Measurements from ENCODE around the gene SCAMP1.

DNA sequence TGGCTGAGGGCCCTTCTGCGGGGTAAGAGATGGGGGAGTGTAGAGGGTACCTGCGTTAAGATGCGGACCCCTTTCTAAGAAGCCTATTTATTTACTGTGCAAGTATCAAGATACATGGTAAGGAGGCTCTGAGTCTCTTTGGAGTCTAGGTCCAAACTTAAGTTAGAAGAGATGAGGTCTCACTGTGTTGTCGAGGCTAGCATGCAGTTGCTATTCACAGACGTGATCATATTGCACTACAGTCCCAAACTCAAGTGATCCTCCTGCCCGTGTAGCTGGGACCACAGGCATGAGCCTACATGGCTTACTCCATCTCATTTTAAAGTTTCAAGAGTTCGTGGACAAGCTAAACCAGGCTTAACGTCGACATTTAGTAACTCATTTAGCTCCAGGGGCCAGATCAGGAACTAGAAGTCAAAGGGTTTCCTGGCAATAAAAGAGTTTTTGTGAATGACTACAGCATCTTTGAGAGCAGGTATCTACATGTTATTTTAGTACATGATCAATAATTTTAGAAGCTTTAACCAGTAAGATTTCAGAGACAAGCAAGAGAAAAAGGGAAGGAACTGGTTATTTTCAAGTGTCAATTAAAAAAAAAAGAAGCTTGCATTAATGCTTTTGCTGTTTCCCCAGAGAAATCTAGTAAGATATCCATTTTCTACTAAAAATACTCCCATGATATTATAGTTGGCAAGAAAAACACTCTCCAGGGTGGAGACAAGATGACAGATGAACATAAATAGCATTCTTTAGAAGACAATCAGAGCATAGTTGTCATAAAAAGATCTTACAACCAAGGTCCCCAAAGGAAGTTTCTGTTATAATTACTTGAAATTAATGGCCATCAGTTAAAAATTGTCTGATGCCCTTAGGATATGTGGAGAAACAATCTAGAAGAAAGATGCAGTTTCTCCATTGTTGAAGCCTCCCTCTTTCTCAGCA lies 141.3 kb downstream of the SCAMP1 start:
- TF ChIP-seq, protein P1, sequence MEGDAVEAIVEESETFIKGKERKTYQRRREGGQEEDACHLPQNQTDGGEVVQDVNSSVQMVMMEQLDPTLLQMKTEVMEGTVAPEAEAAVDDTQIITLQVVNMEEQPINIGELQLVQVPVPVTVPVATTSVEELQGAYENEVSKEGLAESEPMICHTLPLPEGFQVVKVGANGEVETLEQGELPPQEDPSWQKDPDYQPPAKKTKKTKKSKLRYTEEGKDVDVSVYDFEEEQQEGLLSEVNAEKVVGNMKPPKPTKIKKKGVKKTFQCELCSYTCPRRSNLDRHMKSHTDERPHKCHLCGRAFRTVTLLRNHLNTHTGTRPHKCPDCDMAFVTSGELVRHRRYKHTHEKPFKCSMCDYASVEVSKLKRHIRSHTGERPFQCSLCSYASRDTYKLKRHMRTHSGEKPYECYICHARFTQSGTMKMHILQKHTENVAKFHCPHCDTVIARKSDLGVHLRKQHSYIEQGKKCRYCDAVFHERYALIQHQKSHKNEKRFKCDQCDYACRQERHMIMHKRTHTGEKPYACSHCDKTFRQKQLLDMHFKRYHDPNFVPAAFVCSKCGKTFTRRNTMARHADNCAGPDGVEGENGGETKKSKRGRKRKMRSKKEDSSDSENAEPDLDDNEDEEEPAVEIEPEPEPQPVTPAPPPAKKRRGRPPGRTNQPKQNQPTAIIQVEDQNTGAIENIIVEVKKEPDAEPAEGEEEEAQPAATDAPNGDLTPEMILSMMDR (IDR thresholded peaks at IDR 0.05; ENCODE audit: insufficient read depth, low read length), result no peak
- no peak for TF ChIP-seq POLR2AphosphoS5 (IDR thresholded peaks at IDR 0.05; ENCODE audit: low read depth)
- TF ChIP-seq, protein P2, sequence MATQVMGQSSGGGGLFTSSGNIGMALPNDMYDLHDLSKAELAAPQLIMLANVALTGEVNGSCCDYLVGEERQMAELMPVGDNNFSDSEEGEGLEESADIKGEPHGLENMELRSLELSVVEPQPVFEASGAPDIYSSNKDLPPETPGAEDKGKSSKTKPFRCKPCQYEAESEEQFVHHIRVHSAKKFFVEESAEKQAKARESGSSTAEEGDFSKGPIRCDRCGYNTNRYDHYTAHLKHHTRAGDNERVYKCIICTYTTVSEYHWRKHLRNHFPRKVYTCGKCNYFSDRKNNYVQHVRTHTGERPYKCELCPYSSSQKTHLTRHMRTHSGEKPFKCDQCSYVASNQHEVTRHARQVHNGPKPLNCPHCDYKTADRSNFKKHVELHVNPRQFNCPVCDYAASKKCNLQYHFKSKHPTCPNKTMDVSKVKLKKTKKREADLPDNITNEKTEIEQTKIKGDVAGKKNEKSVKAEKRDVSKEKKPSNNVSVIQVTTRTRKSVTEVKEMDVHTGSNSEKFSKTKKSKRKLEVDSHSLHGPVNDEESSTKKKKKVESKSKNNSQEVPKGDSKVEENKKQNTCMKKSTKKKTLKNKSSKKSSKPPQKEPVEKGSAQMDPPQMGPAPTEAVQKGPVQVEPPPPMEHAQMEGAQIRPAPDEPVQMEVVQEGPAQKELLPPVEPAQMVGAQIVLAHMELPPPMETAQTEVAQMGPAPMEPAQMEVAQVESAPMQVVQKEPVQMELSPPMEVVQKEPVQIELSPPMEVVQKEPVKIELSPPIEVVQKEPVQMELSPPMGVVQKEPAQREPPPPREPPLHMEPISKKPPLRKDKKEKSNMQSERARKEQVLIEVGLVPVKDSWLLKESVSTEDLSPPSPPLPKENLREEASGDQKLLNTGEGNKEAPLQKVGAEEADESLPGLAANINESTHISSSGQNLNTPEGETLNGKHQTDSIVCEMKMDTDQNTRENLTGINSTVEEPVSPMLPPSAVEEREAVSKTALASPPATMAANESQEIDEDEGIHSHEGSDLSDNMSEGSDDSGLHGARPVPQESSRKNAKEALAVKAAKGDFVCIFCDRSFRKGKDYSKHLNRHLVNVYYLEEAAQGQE (IDR thresholded peaks at IDR 0.05; ENCODE audit: insufficient replicate concordance, low read depth), result no peak
